ENCODE results near the gene FBN1.
A peak's percentile ranks its signal among the peaks of the same experiment; 100 is the strongest.

FBN1 gene

DNA sequence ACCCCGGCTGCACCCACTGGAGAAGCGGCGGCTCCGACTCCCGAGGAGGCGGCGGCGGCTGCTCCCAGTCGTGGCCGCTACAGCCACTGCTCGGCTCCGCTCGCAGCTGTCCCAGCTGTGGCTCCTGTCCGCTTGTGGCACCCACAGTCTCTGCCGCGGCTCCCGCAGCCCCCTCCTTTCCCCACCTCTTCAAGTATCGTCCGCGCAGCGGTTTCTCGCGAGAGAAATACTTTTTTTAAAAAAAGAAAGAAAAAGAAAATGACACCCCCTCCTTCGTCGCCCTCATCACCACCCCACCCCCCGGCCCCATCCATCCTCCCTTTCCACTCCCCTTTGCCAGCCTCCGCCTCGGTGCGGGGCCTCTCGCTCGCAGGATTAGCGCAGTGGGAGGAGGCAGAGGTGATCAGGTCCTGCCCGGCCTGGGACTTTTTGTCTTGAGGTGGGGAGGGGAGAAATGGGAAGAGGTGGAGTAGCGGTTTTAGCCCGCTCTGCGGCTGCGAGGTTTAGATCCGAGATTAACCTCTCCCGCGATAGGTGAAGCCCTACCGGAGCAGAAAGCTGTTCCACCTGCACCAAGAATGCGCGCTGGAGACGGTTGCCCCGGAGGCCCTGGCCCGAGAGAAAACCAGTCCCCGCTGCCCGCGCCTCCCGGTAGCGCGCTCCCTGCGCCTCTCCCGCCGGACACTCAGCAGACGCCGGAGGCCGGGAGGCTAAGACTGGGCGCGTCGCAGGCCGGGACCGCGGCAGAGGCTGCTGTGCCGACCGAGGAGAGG, at the start of gene FBN1:
FBN1 (minus strand) TSS at position 152 of the 773 bp plus-strand sequence. CDS start 940 bp downstream, outside the sequence.
- peak; percentile 60 to 92 (median 83) for DNase-seq
- intact Hi-C loops (cut with DNase I): loop anchor here (10.0 kb wide), 2 partner anchors 141 to 159 kb away; no protein-coding TSS in a partner anchor

DNA sequence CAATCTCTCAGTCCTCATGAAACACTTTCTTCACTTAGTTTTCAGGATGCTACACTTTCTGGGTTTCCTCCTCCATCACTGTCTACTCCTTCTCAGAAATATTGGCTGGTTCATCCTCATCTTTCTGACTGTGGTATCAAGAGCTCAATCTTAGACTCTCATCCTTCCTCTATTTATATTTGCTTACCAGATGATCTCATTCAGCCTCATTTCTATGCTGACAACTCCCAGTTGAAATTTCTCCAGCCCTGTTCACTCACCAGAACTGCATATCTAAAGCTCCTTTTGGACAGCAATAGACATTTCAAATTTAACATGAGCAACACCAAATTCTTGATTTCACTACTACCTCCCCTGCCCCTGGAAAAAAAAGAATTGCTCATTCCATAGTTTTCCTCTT, 48.0 kb upstream of the FBN1 start:
- DNase-seq: no peak
- intact Hi-C loops (cut with DNase I): no loop called here

DNA sequence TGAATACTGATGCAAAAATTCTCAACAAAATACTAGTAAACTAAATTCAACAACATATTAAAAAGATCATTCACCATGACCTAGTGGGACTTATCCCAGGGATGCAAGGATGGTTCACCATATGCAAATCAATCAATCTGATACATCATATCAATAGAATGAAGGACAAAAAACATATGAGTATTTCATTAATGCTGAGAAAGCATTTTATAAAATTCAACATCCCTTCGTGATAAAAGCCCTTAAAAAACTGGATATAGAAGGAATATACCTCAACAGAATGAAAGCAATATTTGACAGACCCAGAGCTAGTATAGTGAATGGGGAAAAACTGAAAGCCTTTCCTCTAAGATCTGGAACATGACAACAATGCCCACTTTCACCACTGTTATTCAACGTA, 43.0 kb upstream of the FBN1 start:
- DNase-seq: no peak
- intact Hi-C loops (cut with DNase I): no loop called here

DNA sequence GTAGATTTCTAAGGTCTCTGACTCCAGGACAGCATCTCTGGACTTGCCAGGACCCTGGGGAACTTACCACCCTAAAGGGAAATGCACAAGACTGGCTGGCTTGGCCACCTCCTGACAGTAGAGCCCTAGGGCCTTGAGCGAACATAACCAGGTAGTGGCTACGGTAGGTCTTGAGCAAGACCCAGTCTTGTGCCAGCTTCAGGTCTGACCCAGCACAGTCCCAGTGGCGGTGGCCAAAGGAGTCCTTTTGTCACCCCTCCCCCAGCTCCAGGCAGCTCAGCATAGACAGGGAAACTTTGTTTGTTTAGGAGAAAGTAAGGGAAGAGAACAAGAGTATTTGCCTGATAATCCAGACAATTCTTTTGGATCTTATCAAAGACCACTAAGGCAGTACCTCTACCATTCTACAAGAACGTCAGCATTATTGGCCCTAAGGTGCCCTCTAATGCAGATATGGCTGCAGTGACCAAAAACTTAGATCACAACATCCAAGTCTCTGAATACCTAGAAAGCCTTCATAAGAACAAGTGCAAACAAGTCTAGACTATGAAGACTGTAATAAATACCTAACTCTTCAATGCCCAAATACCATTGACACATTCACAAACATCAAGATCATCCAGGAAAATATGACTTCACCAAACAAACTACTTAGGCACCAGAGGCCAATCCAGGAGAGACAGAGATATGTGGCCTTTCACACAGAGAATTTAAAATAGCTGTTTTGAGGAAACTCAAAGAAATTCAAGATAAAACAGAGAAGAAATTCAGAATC, 38.7 kb upstream of the FBN1 start:
- no peak for DNase-seq
- intact Hi-C loops (cut with DNase I): no loop called here

DNA sequence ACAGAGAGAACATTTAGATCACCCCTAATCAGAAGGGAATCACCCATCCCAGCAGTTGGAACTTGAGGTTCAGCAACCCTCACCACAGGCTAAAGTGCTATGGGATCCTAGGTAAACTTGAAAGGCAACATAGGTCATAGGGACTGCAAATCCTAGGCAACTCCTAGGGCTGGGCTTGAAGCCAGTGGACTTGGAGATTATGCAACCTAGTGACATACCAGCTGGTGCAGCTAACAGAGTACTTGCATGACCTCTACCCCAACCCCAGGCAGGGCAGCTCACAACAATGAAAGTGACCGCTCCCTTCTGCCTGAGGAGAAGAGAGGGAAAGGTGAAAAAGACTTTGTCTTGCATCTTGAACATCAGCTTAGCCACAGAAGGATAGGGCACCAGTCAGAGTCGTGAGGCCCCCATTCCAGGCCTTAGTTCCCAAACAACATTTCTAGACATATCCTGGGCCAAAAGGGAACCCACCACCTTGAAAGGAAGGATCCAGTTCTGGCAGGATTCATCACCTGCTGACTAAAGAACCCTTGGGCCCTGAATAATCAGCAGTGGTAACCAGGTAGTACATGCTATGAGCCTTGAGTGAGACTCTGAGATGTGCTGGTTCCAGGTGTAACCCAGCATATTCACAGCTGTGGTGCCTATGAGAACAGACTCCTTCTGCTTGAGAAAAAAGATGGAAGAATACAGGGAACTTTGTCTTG, 37.6 kb upstream of the FBN1 start:
- no peak for DNase-seq
- intact Hi-C loops (cut with DNase I): no loop called here

DNA sequence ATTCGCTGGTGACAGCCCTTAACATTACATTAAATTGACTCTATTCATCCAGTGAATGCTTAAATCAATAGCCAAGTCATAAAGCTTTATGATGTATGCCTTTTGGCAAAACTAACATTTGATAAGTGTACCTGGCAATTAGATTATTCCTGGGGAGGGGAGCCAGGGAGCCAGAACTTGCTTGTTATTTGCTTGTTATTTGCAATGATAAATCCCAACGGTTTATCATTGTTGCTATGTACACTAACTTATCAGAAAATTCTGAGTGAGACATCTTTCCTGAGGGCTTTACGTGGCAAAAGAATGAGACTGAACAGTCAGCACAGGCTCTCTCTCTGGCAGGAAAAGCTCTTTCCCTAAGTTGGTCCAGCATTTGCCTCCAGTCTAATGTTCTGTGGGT, 35.8 kb upstream of the FBN1 start:
- DNase-seq: no peak
- intact Hi-C loops (cut with DNase I): no loop called here

DNA sequence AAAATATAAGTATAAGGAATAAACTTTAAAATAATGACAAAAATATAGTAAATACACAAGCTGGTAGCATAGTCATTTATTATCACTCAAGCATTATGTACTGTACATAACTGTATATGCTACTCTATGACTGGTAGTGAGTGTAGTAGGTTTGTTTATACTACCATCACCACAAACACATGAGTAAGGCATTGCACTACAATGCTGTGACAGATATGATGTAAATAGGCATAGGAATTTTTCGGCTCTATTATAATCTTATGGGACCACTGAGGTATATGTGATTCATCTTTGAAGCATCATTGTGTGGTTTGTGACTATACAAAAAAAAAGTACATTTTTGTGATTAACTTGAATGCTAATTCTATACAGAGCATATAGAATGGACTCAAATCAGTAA, 35.3 kb upstream of the FBN1 start:
- DNase-seq: no peak
- intact Hi-C loops (cut with DNase I): no loop called here

DNA sequence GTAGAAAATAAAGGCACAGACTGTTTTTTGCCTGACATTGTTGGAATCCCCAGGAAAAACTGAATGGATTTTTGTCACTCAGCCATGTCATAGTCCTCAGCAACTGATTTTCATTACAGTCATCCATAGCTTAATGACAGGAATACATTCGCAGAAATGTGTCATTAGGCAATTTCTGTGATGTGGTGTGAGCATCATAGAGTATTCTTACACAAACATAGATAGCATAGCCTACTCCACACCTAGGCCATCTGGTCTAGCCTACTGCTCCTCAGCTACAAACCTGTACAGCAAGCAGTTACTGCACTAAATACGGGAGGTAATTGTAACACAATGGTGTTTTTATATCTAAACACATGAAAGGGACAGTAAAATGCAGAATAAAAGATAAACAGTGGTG, 34.4 kb upstream of the FBN1 start:
- no peak for DNase-seq
- intact Hi-C loops (cut with DNase I): no loop called here

DNA sequence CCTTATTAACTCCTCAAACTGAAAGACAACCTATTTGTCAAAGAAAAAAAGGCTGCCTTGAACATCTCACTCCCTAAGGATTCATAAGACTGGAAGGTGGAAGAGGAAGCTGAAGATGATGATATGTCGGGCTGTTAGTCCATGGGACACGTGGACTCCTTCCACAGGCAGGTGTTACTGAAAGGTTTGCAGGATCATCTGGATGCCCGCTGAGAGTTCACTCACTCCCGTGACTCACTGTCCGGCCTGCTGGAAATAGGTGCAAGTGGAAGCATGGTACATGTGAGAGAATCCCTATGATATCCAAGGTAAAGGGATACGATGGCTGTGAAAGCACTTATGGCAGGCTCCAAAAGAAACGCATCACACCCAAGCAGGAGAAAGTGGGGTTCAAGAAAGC, 33.3 kb upstream of the FBN1 start:
- DNase-seq: no peak
- intact Hi-C loops (cut with DNase I): no loop called here

DNA sequence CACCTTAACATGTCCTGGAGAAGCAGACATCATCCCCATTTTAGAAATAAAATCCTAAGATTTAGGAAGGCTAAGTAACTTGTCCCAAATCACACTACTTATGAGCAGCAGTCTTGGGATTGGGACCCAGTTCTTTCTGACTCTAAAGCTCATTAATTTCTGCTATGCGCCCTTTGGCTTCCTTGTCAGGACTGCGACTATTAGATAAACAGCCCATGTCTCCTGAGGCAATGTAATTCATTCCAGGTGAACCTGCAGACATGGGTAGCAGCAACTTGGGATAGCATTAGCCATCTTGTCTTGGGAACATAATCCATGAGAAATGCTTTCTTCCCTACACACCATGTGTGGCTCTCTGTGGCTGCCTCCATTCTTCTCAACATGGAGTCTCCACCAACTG, 32.3 kb upstream of the FBN1 start:
- no peak for DNase-seq

DNA sequence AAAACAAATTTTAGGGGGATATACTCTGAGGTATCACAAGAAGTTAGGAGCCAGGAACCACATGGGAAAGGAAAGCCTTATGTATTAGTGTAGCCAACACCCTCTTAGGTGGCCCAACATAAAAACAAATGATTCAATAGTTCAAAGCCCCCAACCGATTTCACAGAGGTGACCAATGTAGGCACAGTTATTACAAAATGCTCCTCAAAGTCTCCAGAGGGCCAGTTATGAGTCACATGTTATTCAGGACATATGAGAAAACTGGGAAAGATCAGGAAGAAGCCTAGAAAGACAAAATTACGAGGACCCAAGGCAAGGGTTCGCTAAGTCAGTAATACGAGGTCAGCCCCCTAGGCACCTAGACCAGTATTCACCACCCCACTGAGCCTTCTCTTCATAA, 29.9 kb upstream of the FBN1 start:
- no peak for DNase-seq
- intact Hi-C loops (cut with DNase I): no loop called here

More for the DNA sequence above, 32.3 kb upstream of the FBN1 start:
- intact Hi-C loops (cut with DNase I): no loop called here

DNA sequence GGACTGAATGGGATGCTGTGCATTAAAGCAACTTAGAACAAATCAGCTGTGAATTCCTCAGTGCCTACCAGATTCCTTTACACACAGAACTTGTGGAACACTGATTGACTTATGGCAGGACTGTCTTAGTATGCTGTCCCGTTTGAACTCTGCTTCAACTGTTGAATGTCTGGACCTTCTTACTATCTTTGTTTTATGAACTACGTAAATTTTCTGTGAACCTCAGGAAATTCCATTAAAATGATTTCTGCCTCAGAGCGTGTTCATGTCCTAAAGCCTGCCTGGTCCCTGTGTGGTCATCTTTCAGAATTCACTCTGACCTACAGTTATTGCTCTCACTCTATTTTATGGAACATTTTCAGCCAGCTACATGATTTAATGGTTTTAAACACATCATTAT, 29.4 kb upstream of the FBN1 start:
- DNase-seq: no peak
- intact Hi-C loops (cut with DNase I): no loop called here

DNA sequence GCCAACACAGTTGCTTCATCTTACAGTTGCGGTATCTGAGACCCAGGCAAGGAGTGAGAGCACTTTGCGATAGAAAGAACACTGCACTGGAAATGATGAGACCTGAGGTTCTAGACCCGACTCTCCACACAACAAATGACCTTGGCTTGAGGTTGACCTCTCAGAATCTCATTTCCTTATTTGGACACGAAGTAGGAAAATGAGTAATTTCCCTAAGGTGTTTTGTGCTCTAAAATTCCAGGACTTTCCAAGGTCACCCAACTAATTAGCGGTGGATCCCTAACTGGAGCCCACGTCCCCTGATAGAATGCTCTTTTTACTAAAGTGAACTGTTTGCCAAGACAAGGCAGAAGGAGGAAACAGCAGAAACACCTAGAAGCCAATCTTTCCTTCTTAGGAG, 26.7 kb upstream of the FBN1 start:
- no peak for DNase-seq
- intact Hi-C loops (cut with DNase I): no loop called here

DNA sequence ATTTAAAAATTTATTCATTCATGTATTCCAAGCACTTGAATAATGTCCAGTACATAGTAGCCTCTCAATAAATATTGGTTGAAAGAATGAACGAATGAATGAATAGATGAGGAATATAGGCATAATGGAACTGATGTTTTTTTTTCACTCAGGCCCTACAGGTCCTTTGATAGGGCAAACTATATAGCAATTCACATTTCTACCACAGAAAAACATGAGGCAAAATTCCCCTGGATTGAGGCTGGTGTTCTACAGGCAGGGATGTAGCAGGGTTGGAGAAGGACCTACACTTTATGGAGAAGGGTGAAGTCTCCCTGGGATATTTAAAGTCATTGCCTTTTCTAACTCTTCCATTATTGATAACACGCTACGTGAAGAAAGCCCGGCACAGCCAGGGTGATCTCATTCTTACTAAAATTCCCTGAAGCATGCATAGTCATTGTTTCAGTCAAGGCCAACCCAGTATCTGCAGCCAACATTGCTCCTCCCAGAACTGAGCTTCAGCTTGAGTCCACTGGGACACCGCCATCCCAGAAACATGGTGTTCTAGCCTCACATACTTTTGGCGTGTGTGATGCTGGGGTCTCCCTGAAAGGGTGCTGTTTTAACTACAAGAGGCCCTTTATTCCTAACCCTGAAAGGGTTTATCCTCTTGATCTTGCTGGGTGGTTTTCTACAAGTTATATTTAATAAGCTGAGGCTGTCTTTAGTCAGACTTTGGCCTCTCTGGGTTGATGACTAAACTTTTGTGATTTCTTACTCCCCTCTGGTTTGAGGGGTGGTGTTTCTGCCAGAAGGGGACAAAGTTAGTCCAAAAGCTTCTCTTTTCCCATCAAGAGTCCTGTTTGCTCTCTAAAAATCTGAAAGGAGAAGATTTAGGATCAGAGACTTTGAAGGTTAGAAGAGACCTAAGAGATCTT, 25.9 kb upstream of the FBN1 start:
- no peak for DNase-seq
- intact Hi-C loops (cut with DNase I): no loop called here

DNA sequence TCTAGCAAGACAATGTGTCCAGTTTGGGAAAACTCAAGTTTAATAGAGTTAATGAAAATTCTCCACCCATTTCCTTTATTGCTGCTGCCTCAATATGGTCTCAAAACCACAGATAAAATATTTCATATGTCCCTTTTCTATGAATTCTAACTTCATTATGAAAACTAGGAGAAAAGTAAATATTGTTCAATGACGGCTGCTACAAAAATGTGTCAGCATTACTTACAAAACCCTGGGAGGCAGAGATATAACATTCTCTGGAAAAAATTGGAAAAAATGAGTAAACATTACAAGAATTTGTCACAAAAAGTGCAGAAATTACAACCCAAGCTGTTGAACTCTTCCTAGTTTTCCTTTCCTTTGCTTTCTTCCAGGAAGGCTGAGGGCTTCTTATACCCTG, 22.2 kb upstream of the FBN1 start:
- intact Hi-C loops (cut with DNase I): no loop called here
- no peak for DNase-seq

DNA sequence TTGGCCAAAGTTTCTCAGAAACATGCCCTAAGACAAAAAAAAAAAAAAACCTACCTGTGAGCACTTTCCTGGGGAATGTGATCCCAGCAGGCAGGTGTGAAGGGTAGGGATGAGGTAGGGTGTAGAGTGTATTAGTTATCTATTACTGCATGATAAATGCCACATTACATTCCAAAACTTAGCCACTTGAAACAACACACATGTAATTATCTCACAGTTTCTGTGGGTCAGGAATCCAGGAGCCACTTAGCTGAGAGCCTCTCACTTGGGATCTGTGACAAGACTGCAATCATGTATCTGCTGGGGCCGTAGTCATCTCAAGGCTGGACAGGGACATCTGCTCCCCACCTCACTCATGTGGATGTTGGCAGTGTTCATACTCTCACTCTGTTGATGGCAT, 18.9 kb upstream of the FBN1 start:
- intact Hi-C loops (cut with DNase I): no loop called here
- DNase-seq: no peak

DNA sequence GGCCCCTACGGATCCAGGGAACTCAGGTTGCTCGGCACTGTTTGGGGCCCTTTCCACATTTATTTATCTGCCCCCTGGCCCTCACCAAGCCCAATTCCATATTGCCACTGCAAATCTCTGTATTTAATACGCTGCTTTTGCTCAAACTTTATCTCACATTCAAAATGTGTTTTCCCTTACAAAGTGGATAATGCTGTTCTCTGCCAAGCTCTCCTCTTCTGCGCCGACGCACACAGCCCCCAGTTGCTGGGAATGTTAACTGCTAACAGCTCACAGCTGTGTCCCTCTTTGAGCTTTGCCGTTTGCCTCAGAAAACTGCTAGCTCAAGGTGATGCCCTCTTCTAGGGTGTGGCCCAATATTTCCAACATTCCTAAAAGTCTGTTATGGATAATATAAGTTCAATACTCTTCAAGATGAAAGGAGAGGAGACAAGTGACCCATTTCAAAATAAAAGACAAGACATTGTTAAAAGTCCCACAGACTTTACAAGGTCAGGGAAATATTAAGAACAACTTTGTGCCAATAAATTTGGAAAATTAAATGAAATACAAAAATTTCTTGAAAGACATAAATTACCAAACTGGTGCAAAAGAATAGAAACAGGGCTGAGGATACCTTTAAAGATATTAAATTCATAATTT, 12.6 kb upstream of the FBN1 start:
- intact Hi-C loops (cut with DNase I): no loop called here
- no peak for DNase-seq

DNA sequence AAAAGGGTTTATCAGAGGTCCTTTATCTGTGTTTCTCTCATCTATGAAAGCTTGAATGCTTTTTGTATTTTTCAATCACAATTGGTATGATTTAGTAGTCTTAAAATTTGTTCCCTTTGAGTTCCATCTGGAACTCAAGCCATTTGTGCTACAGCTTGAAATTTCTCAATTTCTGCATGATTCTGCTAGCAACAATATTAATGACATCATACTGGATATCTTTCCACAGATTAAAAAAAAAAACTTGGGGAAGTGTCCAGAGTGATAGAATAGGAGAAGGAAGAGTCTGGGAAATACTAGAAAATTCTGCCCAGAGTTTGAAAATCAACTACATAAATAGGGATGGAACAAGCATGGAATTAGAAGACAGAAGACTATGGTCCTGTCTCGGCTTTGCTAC, 9.3 kb upstream of the FBN1 start:
- intact Hi-C loops (cut with DNase I): no loop called here
- DNase-seq: no peak
